ENCODE results near the gene XPO6. TPM values are rescaled to one million over a fixed set of nuclear protein-coding genes. Genes with fewer than 3 reads are reported as not detected.
"Not testable (repeated sequence)": the region's sequence is repeated elsewhere in the genome, so short reads cannot be mapped to it uniquely, and the experiment has no call there.

XPO6 gene
- 227 and 230 TPM in 2 replicates for total RNA-seq

GRCh38 chr16:28211758-28212531 is at the start of gene XPO6:
XPO6 (minus strand) TSS chr16:28211965; CDS start chr16:28211368, 597 bp downstream.
- H3K9me3 Mint-ChIP-seq = no peaks in the 10 kb centered on the region
- peak; percentile 97 for DNase-seq (ENCODE audit: low spot score)
- H3K4me3 Mint-ChIP-seq (ENCODE audit: low read depth) = peak within 1 kb of the TSS; percentile 87
- peak within 1 kb of the TSS; percentile 99 for H3K27ac Mint-ChIP-seq
- H3K4me1 Mint-ChIP-seq (ENCODE audit: low read depth) = peaks cover 20% of the 10 kb centered on the region
- H3K27me3 Mint-ChIP-seq (ENCODE audit: low read depth) = no peaks in the 10 kb centered on the region
- H3K36me3 Mint-ChIP-seq (ENCODE audit: low read depth) = peaks cover 39% of the 10 kb centered on the region
- intact Hi-C loops (cut with micrococcal nuclease) = loop anchor here (2.0 to 10.0 kb wide), 3 partner anchors 45 to 83 kb away; partner anchors contain the start of gene SBK1

GRCh38 chr16:28260193-28260592 is 48.4 kb upstream of the XPO6 start:
- Mint-ChIP-seq H3K36me3 (ENCODE audit: low read depth) (no peaks in the 10 kb centered on the region), H3K27ac (no peak overlapping the region), H3K4me3 (ENCODE audit: low read depth) (no peak overlapping the region), H3K27me3 (ENCODE audit: low read depth) (peaks cover 20% of the 10 kb centered on the region), H3K9me3 (no peaks in the 10 kb centered on the region), H3K4me1 (ENCODE audit: low read depth) (peaks cover 4% of the 10 kb centered on the region)
- intact Hi-C loops (cut with micrococcal nuclease) = no loop called here
- no peak for DNase-seq (ENCODE audit: low spot score)

- Mint-ChIP-seq H3K4me3 (ENCODE audit: low read depth) (no peak overlapping the region), H3K9me3 (no peaks in the 10 kb centered on the region), H3K4me1 (ENCODE audit: low read depth) (peaks cover 4% of the 10 kb centered on the region), H3K36me3 (ENCODE audit: low read depth) (no peaks in the 10 kb centered on the region), H3K27ac (no peak overlapping the region), H3K27me3 (ENCODE audit: low read depth) (peaks cover 18% of the 10 kb centered on the region)
- intact Hi-C loops (cut with micrococcal nuclease) = no loop called here
- DNase-seq (ENCODE audit: low spot score) = no peak
Measured at GRCh38 chr16:28259781-28260150, 48.0 kb upstream of the XPO6 start.

GRCh38 chr16:28259091-28259780 is 47.5 kb upstream of the XPO6 start:
- no peak for DNase-seq (ENCODE audit: low spot score)
- Mint-ChIP-seq H3K27ac (no peak overlapping the region), H3K4me1 (ENCODE audit: low read depth) (peaks cover 4% of the 10 kb centered on the region), H3K36me3 (ENCODE audit: low read depth) (no peaks in the 10 kb centered on the region), H3K4me3 (ENCODE audit: low read depth) (no peak overlapping the region), H3K27me3 (ENCODE audit: low read depth) (peaks cover 14% of the 10 kb centered on the region), H3K9me3 (no peaks in the 10 kb centered on the region)
- intact Hi-C loops (cut with micrococcal nuclease) = no loop called here

- Mint-ChIP-seq H3K27ac (no peak overlapping the region), H3K4me1 (ENCODE audit: low read depth) (peaks cover 4% of the 10 kb centered on the region), H3K36me3 (ENCODE audit: low read depth) (no peaks in the 10 kb centered on the region), H3K9me3 (no peaks in the 10 kb centered on the region), H3K27me3 (ENCODE audit: low read depth) (peaks cover 11% of the 10 kb centered on the region), H3K4me3 (ENCODE audit: low read depth) (no peak overlapping the region)
- no peak for DNase-seq (ENCODE audit: low spot score)
- intact Hi-C loops (cut with micrococcal nuclease) = no loop called here
Measured at GRCh38 chr16:28258567-28258966, 46.8 kb upstream of the XPO6 start.

GRCh38 chr16:28257256-28257655 is 45.5 kb upstream of the XPO6 start:
- peaks cover 4% of the 10 kb centered on the region for H3K4me1 Mint-ChIP-seq (ENCODE audit: low read depth)
- intact Hi-C loops (cut with micrococcal nuclease) = no loop called here
- H3K36me3 Mint-ChIP-seq (ENCODE audit: low read depth) = no peaks in the 10 kb centered on the region
- H3K27me3 Mint-ChIP-seq (ENCODE audit: low read depth) = peaks cover 9% of the 10 kb centered on the region
- no peak for DNase-seq (ENCODE audit: low spot score)
- no peak overlapping the region for H3K27ac Mint-ChIP-seq
- no peak overlapping the region for H3K4me3 Mint-ChIP-seq (ENCODE audit: low read depth)
- no peaks in the 10 kb centered on the region for H3K9me3 Mint-ChIP-seq

- peaks cover 4% of the 10 kb centered on the region for H3K4me1 Mint-ChIP-seq (ENCODE audit: low read depth)
- no peaks in the 10 kb centered on the region for H3K36me3 Mint-ChIP-seq (ENCODE audit: low read depth)
- H3K4me3 Mint-ChIP-seq (ENCODE audit: low read depth) = no peak overlapping the region
- intact Hi-C loops (cut with micrococcal nuclease) = no loop called here
- no peak overlapping the region for H3K27ac Mint-ChIP-seq
- peaks cover 8% of the 10 kb centered on the region for H3K27me3 Mint-ChIP-seq (ENCODE audit: low read depth)
- no peak for DNase-seq (ENCODE audit: low spot score)
- no peaks in the 10 kb centered on the region for H3K9me3 Mint-ChIP-seq
Measured at GRCh38 chr16:28255838-28256237, 44.1 kb upstream of the XPO6 start.

GRCh38 chr16:28254158-28254557 is 42.4 kb upstream of the XPO6 start:
- intact Hi-C loops (cut with micrococcal nuclease) = no loop called here
- no peaks in the 10 kb centered on the region for H3K4me1 Mint-ChIP-seq (ENCODE audit: low read depth)
- H3K9me3 Mint-ChIP-seq = no peaks in the 10 kb centered on the region
- DNase-seq (ENCODE audit: low spot score) = no peak
- no peak overlapping the region for H3K4me3 Mint-ChIP-seq (ENCODE audit: low read depth)
- H3K27ac Mint-ChIP-seq = no peak overlapping the region
- no peaks in the 10 kb centered on the region for H3K36me3 Mint-ChIP-seq (ENCODE audit: low read depth)
- H3K27me3 Mint-ChIP-seq (ENCODE audit: low read depth) = peaks cover 4% of the 10 kb centered on the region

GRCh38 chr16:28250999-28251398 is 39.2 kb upstream of the XPO6 start:
- Mint-ChIP-seq H3K27ac (no peak overlapping the region), H3K4me3 (ENCODE audit: low read depth) (no peak overlapping the region), H3K4me1 (ENCODE audit: low read depth) (no peaks in the 10 kb centered on the region), H3K9me3 (no peaks in the 10 kb centered on the region), H3K36me3 (ENCODE audit: low read depth) (no peaks in the 10 kb centered on the region), H3K27me3 (ENCODE audit: low read depth) (peaks cover 4% of the 10 kb centered on the region)
- DNase-seq (ENCODE audit: low spot score) = no peak
- intact Hi-C loops (cut with micrococcal nuclease) = no loop called here

- intact Hi-C loops (cut with micrococcal nuclease); H3K36me3 Mint-ChIP-seq (ENCODE audit: low read depth); H3K4me3 Mint-ChIP-seq (ENCODE audit: low read depth); H3K27ac Mint-ChIP-seq; H3K4me1 Mint-ChIP-seq (ENCODE audit: low read depth); H3K9me3 Mint-ChIP-seq; DNase-seq (ENCODE audit: low spot score); H3K27me3 Mint-ChIP-seq (ENCODE audit: low read depth): not testable (repeated sequence)
Measured at GRCh38 chr16:28249483-28249882, 37.7 kb upstream of the XPO6 start.

GRCh38 chr16:28241924-28242323 is 30.2 kb upstream of the XPO6 start:
- H3K27ac Mint-ChIP-seq = no peak overlapping the region
- intact Hi-C loops (cut with micrococcal nuclease) = no loop called here
- peaks cover 2% of the 10 kb centered on the region for H3K27me3 Mint-ChIP-seq (ENCODE audit: low read depth)

GRCh38 chr16:28237754-28238357 is 26.1 kb upstream of the XPO6 start:
- Mint-ChIP-seq H3K4me1 (ENCODE audit: low read depth) (no peaks in the 10 kb centered on the region), H3K9me3 (peaks cover 8% of the 10 kb centered on the region), H3K27me3 (ENCODE audit: low read depth) (no peaks in the 10 kb centered on the region), H3K27ac (no peak overlapping the region), H3K36me3 (ENCODE audit: low read depth) (no peaks in the 10 kb centered on the region), H3K4me3 (ENCODE audit: low read depth) (no peak overlapping the region)
- intact Hi-C loops (cut with micrococcal nuclease) = no loop called here
- DNase-seq (ENCODE audit: low spot score) = no peak

More at GRCh38 chr16:28241924-28242323, 30.2 kb upstream of the XPO6 start:
- Mint-ChIP-seq H3K9me3 (peaks cover 3% of the 10 kb centered on the region), H3K4me1 (ENCODE audit: low read depth) (no peaks in the 10 kb centered on the region), H3K36me3 (ENCODE audit: low read depth) (no peaks in the 10 kb centered on the region), H3K4me3 (ENCODE audit: low read depth) (no peak overlapping the region)
- DNase-seq (ENCODE audit: low spot score) = no peak

GRCh38 chr16:28231763-28232162 is 20.0 kb upstream of the XPO6 start:
- H3K27me3 Mint-ChIP-seq (ENCODE audit: low read depth) = no peaks in the 10 kb centered on the region
- intact Hi-C loops (cut with micrococcal nuclease) = no loop called here
- no peak overlapping the region for H3K4me3 Mint-ChIP-seq (ENCODE audit: low read depth)

More at GRCh38 chr16:28231763-28232162, 20.0 kb upstream of the XPO6 start:
- DNase-seq (ENCODE audit: low spot score) = no peak
- H3K36me3 Mint-ChIP-seq (ENCODE audit: low read depth) = no peaks in the 10 kb centered on the region
- H3K27ac Mint-ChIP-seq = no peak overlapping the region
- H3K9me3 Mint-ChIP-seq = peaks cover 3% of the 10 kb centered on the region
- H3K4me1 Mint-ChIP-seq (ENCODE audit: low read depth) = no peaks in the 10 kb centered on the region
